WI38 (cell line): Measurements from ENCODE around the gene OVCH1.

Experiments used
- H3K4me3 ChIP-seq: 2 replicates; pipeline ENCODE4 v1.5.1; 2011; ENCODE audit warnings: low read depth, mild to moderate bottlenecking, control low read depth, low read length
- TF ChIP-seq, protein P1 (sequence below): IDR thresholded peaks from 2 replicates; pipeline ENCODE4 v1.5.1; 2012; ENCODE audit warnings: low read depth, mild to moderate bottlenecking, control low read depth, low read length

Gene OVCH1

DNA sequence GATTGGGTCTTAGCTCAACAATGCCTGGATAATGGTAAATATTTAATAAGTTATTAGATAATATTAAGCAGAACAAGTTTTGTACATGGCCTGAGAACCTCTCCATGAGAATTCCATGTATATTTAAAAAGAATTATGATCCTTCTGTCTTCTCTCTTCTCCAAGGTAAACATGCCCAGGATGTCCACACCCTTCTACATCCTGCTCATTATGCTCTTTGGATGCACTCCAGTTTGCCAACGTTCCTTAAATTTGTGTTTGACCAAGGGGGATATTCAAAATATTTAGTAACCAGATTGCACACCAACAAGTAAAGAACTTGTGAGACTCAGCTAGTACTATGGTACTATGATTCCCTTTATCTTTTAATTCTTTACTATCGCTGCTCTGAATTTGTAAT lies 71.8 kb downstream of the OVCH1 start:
- no peak overlapping the region for H3K4me3 ChIP-seq
- TF ChIP-seq, protein P1, sequence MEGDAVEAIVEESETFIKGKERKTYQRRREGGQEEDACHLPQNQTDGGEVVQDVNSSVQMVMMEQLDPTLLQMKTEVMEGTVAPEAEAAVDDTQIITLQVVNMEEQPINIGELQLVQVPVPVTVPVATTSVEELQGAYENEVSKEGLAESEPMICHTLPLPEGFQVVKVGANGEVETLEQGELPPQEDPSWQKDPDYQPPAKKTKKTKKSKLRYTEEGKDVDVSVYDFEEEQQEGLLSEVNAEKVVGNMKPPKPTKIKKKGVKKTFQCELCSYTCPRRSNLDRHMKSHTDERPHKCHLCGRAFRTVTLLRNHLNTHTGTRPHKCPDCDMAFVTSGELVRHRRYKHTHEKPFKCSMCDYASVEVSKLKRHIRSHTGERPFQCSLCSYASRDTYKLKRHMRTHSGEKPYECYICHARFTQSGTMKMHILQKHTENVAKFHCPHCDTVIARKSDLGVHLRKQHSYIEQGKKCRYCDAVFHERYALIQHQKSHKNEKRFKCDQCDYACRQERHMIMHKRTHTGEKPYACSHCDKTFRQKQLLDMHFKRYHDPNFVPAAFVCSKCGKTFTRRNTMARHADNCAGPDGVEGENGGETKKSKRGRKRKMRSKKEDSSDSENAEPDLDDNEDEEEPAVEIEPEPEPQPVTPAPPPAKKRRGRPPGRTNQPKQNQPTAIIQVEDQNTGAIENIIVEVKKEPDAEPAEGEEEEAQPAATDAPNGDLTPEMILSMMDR: no peak

DNA sequence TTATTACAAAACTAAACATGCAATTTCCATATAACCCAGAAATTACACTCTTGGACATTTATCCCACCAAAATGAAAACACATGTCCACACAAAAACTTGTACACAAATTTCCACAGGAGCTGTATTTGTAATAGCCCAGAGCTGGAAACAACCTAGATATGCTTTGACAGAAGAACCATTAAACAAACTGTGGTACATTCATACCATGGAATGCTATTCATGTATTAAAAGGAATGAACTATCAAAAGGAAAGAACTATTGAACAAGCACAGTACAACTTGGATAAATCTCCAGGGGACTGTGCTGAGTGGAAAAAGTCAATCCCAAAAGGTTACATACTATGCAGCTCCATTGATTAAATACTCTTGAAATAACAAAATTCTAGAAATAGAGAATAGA lies 80.7 kb downstream of the OVCH1 start:
- no peak overlapping the region for H3K4me3 ChIP-seq
- TF ChIP-seq, protein P1: no peak

DNA sequence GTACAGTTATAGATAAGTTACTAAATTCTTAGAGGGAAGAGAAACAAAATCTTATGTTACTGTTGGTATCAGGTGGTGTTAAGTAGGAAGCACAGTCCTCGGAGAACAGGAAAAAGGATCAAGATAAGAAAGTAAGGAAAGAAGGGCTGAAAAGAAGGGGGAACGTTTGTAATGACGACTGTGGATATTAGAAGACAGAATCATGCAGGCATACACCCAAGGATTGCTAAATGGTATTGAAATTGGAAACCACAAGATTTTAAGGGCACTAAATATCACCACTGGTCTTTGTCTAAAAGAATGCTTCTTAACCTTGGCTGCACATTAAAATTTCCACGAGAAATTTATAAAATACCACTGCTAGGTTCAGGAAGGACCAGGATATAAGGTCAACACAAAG lies 82.4 kb downstream of the OVCH1 start:
- H3K4me3 ChIP-seq: no peak overlapping the region
- TF ChIP-seq, protein P1: no peak

- TF ChIP-seq, protein P1: no peak
- H3K4me3 ChIP-seq: no peak overlapping the region
These were observed 83.1 kb downstream of the OVCH1 start for GRCh38 chr12:29414368-29414767.

DNA sequence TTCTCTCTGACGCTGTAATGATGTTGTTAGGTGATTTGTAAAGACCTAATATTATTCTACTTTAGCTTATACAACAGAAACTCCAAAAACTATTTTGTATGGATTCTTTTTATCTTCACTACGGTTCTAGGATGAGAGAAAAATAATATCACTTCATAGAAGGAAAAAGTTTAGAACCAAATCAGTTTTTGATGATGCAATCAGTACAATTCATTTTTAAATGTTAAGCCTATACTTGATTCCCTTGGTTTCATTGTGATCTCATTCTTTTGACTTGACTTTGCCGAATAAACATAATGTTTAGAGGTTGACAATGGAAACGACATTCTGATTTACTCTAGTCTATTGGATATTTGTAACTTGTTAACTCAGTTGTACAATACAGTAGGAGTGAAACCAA lies 91.9 kb downstream of the OVCH1 start:
- H3K4me3 ChIP-seq: no peak overlapping the region
- TF ChIP-seq, protein P1: no peak

GRCh38 chr12:29403991-29404390 lies 93.5 kb downstream of the OVCH1 start:
- H3K4me3 ChIP-seq: no peak overlapping the region
- TF ChIP-seq, protein P1: no peak

GRCh38 chr12:29402437-29402836 lies 95.0 kb downstream of the OVCH1 start:
- TF ChIP-seq, protein P1: no peak
- H3K4me3 ChIP-seq: no peak overlapping the region
